Stimulated activated CD4-positive, alpha-beta T cell treated with anti-CD3 and anti-CD28 coated beads, Interleukin-1b, Interleukin-23, amount 100 ng/mL, for 4 hours (primary cell): Measurements from ENCODE around the gene PHACTR3.

Source experiments
- DNase-seq, 2 donors: peaks; one replicate each; pipeline ENCODE4 v3.0.0-alpha.2; 2020; ENCODE audit warnings: low read depth in 2 of 2

PHACTR3 gene

GRCh38 chr20:59574308-59574707, 30.0 kb upstream of the PHACTR3 start:
- no peak for DNase-seq

- DNase-seq, result no peak
Observed at GRCh38 chr20:59575216-59575615, 29.1 kb upstream of the PHACTR3 start.

- no peak for DNase-seq
Observed at GRCh38 chr20:59575653-59576052, 28.7 kb upstream of the PHACTR3 start.

GRCh38 chr20:59576216-59576953, 28.0 kb upstream of the PHACTR3 start:
- no peak for DNase-seq

GRCh38 chr20:59577037-59577808, 27.1 kb upstream of the PHACTR3 start:
- no peak for DNase-seq

GRCh38 chr20:59577809-59578435, 26.4 kb upstream of the PHACTR3 start:
- DNase-seq, result no peak

GRCh38 chr20:59578436-59579403, 25.6 kb upstream of the PHACTR3 start:
- DNase-seq, result no peak

- DNase-seq, result no peak
Observed at GRCh38 chr20:59579404-59580145, 24.8 kb upstream of the PHACTR3 start.

- DNase-seq, result no peak
Observed at GRCh38 chr20:59580146-59580946, 24.0 kb upstream of the PHACTR3 start.

- DNase-seq, result no peak
Observed at GRCh38 chr20:59580991-59581401, 23.3 kb upstream of the PHACTR3 start.

- no peak for DNase-seq
Observed at GRCh38 chr20:59581993-59582679, 22.2 kb upstream of the PHACTR3 start.

GRCh38 chr20:59583428-59584277, 20.7 kb upstream of the PHACTR3 start:
- no peak for DNase-seq

GRCh38 chr20:59584278-59584925, 19.9 kb upstream of the PHACTR3 start:
- no peak for DNase-seq

- DNase-seq, result no peak
Observed at GRCh38 chr20:59585714-59586409, 18.5 kb upstream of the PHACTR3 start.

GRCh38 chr20:59586613-59587012, 17.7 kb upstream of the PHACTR3 start:
- DNase-seq, result no peak

- DNase-seq, result no peak
Observed at GRCh38 chr20:59587570-59587969, 16.8 kb upstream of the PHACTR3 start.

- DNase-seq, result no peak
Observed at GRCh38 chr20:59588236-59588855, 16.0 kb upstream of the PHACTR3 start.
